Measurements from ENCODE around the gene CDH4.
A peak's percentile ranks its signal among the peaks of the same experiment; 100 is the strongest.

Gene CDH4

DNA sequence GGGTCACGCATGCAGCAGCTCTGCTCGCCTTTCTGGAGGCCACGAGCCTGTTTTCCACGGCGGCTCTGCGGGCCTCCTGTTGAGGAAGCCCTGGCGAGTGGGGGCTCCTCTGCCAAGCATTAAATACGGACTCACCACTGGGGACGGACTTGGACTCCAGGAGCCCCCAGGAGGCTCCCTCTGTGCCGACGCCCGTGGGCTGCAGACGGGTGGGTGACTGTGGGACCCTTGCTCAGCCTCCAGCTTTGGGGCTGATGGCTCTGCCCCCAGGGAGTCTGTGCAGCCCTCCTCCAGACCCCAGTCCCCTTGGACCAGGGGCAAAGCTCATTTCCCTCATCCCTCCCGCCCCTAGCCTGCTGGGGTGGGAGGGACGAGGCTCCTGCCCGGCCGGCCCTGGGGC lies 577.5 kb downstream of the CDH4 start:
- Histone ChIP-seq H3K4me3 (ENCODE audit: low read length in 2 of 2) (no peak overlapping the region), H2BK12ac (ENCODE audit: low read length) (no peak overlapping the region), H3K27ac (replicated peaks; ENCODE audit: low read length) (no peak overlapping the region), H3K27me3 (ENCODE audit: control insufficient read depth in 3 of 3, insufficient read depth in 3 of 3, low read depth in 1 of 3, low read length in 3 of 3) (no peaks in the 10 kb centered on the region), H2AK5ac (ENCODE audit: low read depth, low read length) (no peak overlapping the region), H2AFZ (ENCODE audit: low read length) (no peak overlapping the region), H2BK15ac (ENCODE audit: low read length) (peak overlapping the region; percentile 23), H2BK120ac (ENCODE audit: low read depth, low read length) (no peak overlapping the region), H3K36me3 (replicated peaks in 1 of 2; ENCODE audit: control insufficient read depth in 2 of 2, insufficient read depth in 2 of 2, low read length in 2 of 2) (no peaks in the 10 kb centered on the region), H3K9me3 (replicated peaks in 1 of 2; ENCODE audit: control insufficient read depth in 2 of 2, insufficient read depth in 1 of 2, low read depth in 1 of 2, low read length in 2 of 2) (peaks cover 6 to 10% of the 10 kb centered on the region in 2 donors), H3K18ac (ENCODE audit: low read length) (peak overlapping the region; percentile 58), H4K91ac (ENCODE audit: low read depth, low read length, poor library complexity) (no peak overlapping the region), H3K9ac (ENCODE audit: low read depth, low read length, poor library complexity) (no peak overlapping the region), H3K4ac (ENCODE audit: low read length) (no peak overlapping the region), H3K14ac (ENCODE audit: low read length) (no peak overlapping the region), H4K8ac (ENCODE audit: low read depth, low read length) (peak overlapping the region; percentile 73), H2BK5ac (ENCODE audit: low read length) (no peak overlapping the region), H3K79me1 (ENCODE audit: low read depth, low read length) (no peaks in the 10 kb centered on the region), H3K23ac (ENCODE audit: low read depth, low read length, poor library complexity) (no peak overlapping the region), H3K4me1 (ENCODE audit: control insufficient read depth in 2 of 2, insufficient read depth in 1 of 2, low read depth in 1 of 2, low read length in 2 of 2) (no peaks in the 10 kb centered on the region), H3K4me2 (ENCODE audit: insufficient read depth, low read length, poor library complexity, severe bottlenecking) (no peak overlapping the region)
- WGBS, 2 donors (ENCODE audit: extremely low coverage in 2 of 2, insufficient read length in 2 of 2, insufficient replicate concordance in 1 of 2), result no CpG with 5 or more reads among the region's 17 CpGs
- no peak for DNase-seq (ENCODE audit: low spot score)

DNA sequence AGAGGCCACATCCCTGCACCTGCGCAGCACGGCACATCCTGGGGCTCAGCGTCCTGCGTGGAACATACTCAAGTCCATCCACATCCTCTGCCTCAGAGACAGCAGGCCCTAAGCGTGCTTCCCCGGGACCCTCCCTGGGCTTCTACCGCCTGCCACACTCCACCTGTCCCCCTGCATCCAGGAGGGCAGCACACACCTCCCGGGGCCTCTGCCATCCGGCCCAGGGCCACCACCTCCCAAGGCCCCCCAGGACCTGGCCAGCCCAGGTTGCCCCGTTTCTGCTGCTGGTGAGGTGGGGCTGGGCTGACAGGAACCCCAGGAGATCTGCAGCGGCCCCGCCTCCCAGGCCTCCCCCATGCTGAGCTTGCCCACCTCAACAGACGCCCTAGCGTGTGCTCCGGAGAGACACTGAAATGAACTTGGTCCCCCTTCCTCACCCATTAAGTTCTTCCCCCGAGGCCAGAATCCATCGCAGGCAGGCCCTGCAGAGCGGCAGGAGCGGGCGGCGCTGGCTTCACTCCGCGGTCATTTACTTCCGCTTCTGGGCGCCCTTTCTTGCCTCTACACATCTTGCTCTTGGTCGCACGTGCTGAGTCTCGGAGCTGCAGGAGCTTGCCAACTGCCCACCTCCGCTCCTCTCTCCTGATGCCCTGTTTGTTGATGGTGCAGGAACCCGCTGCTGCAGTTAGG lies 578.3 kb downstream of the CDH4 start:
- Histone ChIP-seq H4K8ac (ENCODE audit: low read depth, low read length) (no peak overlapping the region), H3K18ac (ENCODE audit: low read length) (peak overlapping the region; percentile 38), H2BK15ac (ENCODE audit: low read length) (no peak overlapping the region), H3K4me1 (ENCODE audit: control insufficient read depth in 2 of 2, insufficient read depth in 1 of 2, low read depth in 1 of 2, low read length in 2 of 2) (no peaks in the 10 kb centered on the region), H2AFZ (ENCODE audit: low read length) (no peak overlapping the region), H2BK5ac (ENCODE audit: low read length) (no peak overlapping the region), H4K91ac (ENCODE audit: low read depth, low read length, poor library complexity) (no peak overlapping the region), H2BK12ac (ENCODE audit: low read length) (no peak overlapping the region), H3K9me3 (replicated peaks in 1 of 2; ENCODE audit: control insufficient read depth in 2 of 2, insufficient read depth in 1 of 2, low read depth in 1 of 2, low read length in 2 of 2) (peaks cover 6 to 10% of the 10 kb centered on the region in 2 donors), H3K79me1 (ENCODE audit: low read depth, low read length) (no peaks in the 10 kb centered on the region), H3K9ac (ENCODE audit: low read depth, low read length, poor library complexity) (peak overlapping the region; percentile 54), H3K4me2 (ENCODE audit: insufficient read depth, low read length, poor library complexity, severe bottlenecking) (no peak overlapping the region), H3K36me3 (replicated peaks in 1 of 2; ENCODE audit: control insufficient read depth in 2 of 2, insufficient read depth in 2 of 2, low read length in 2 of 2) (no peaks in the 10 kb centered on the region), H3K14ac (ENCODE audit: low read length) (no peak overlapping the region), H3K4me3 (ENCODE audit: low read length in 2 of 2) (no peak overlapping the region), H3K4ac (ENCODE audit: low read length) (no peak overlapping the region), H2AK5ac (ENCODE audit: low read depth, low read length) (peak overlapping the region; percentile 54), H3K27me3 (ENCODE audit: control insufficient read depth in 3 of 3, insufficient read depth in 3 of 3, low read depth in 1 of 3, low read length in 3 of 3) (no peaks in the 10 kb centered on the region), H3K23ac (ENCODE audit: low read depth, low read length, poor library complexity) (peak overlapping the region; percentile 14), H2BK120ac (ENCODE audit: low read depth, low read length) (no peak overlapping the region), H3K27ac (replicated peaks; ENCODE audit: low read length) (no peak overlapping the region)
- WGBS, 2 donors (ENCODE audit: extremely low coverage in 2 of 2, insufficient read length in 2 of 2, insufficient replicate concordance in 1 of 2), result no CpG with 5 or more reads among the region's 30 CpGs
- DNase-seq (ENCODE audit: low spot score), result no peak

- Histone ChIP-seq H3K4me3 (ENCODE audit: low read length in 2 of 2) (no peak overlapping the region), H3K4me2 (ENCODE audit: insufficient read depth, low read length, poor library complexity, severe bottlenecking) (no peak overlapping the region)
- no peak for DNase-seq (ENCODE audit: low spot score)
Observed at GRCh38 chr20:61830991-61831390, 578.9 kb downstream of the CDH4 start.

GRCh38 chr20:61832181-61832580 lies 580.1 kb downstream of the CDH4 start:
- no CpG with 5 or more reads among the region's 2 CpGs for WGBS, 2 donors (ENCODE audit: extremely low coverage in 2 of 2, insufficient read length in 2 of 2, insufficient replicate concordance in 1 of 2)
- Histone ChIP-seq H2AFZ (ENCODE audit: low read length) (no peak overlapping the region), H3K4me2 (ENCODE audit: insufficient read depth, low read length, poor library complexity, severe bottlenecking) (no peak overlapping the region), H2BK15ac (ENCODE audit: low read length) (no peak overlapping the region), H4K8ac (ENCODE audit: low read depth, low read length) (no peak overlapping the region), H3K9ac (ENCODE audit: low read depth, low read length, poor library complexity) (no peak overlapping the region), H2BK5ac (ENCODE audit: low read length) (no peak overlapping the region), H3K9me3 (replicated peaks in 1 of 2; ENCODE audit: control insufficient read depth in 2 of 2, insufficient read depth in 1 of 2, low read depth in 1 of 2, low read length in 2 of 2) (peaks cover 5 to 6% of the 10 kb centered on the region in 2 donors), H2BK12ac (ENCODE audit: low read length) (no peak overlapping the region), H3K4me1 (ENCODE audit: control insufficient read depth in 2 of 2, insufficient read depth in 1 of 2, low read depth in 1 of 2, low read length in 2 of 2) (peaks cover 0 to 2% of the 10 kb centered on the region in 2 donors), H3K23ac (ENCODE audit: low read depth, low read length, poor library complexity) (peak overlapping the region; percentile 3), H3K4me3 (ENCODE audit: low read length in 2 of 2) (peak overlapping the region in 1 of 2 donors; percentile 31), H3K27me3 (ENCODE audit: control insufficient read depth in 3 of 3, insufficient read depth in 3 of 3, low read depth in 1 of 3, low read length in 3 of 3) (no peaks in the 10 kb centered on the region), H2BK120ac (ENCODE audit: low read depth, low read length) (no peak overlapping the region), H3K79me1 (ENCODE audit: low read depth, low read length) (no peaks in the 10 kb centered on the region), H3K4ac (ENCODE audit: low read length) (no peak overlapping the region), H3K27ac (replicated peaks; ENCODE audit: low read length) (no peak overlapping the region), H3K14ac (ENCODE audit: low read length) (no peak overlapping the region), H4K91ac (ENCODE audit: low read depth, low read length, poor library complexity) (no peak overlapping the region), H2AK5ac (ENCODE audit: low read depth, low read length) (no peak overlapping the region), H3K36me3 (replicated peaks in 1 of 2; ENCODE audit: control insufficient read depth in 2 of 2, insufficient read depth in 2 of 2, low read length in 2 of 2) (no peaks in the 10 kb centered on the region), H3K18ac (ENCODE audit: low read length) (peak overlapping the region; percentile 35)
- no peak for DNase-seq (ENCODE audit: low spot score)

More at GRCh38 chr20:61830991-61831390, 578.9 kb downstream of the CDH4 start:
- H3K36me3 ChIP-seq (replicated peaks in 1 of 2; ENCODE audit: control insufficient read depth in 2 of 2, insufficient read depth in 2 of 2, low read length in 2 of 2), result no peaks in the 10 kb centered on the region
- no peak overlapping the region for H2BK5ac ChIP-seq (ENCODE audit: low read length)
- peaks cover 6 to 8% of the 10 kb centered on the region in 2 donors for H3K9me3 ChIP-seq (replicated peaks in 1 of 2; ENCODE audit: control insufficient read depth in 2 of 2, insufficient read depth in 1 of 2, low read depth in 1 of 2, low read length in 2 of 2)
- H3K23ac ChIP-seq (ENCODE audit: low read depth, low read length, poor library complexity), result no peak overlapping the region
- H2BK120ac ChIP-seq (ENCODE audit: low read depth, low read length), result no peak overlapping the region
- no peak overlapping the region for H2AFZ ChIP-seq (ENCODE audit: low read length)
- H3K4me1 ChIP-seq (ENCODE audit: control insufficient read depth in 2 of 2, insufficient read depth in 1 of 2, low read depth in 1 of 2, low read length in 2 of 2), result peaks cover 0 to 2% of the 10 kb centered on the region in 2 donors
- no peak overlapping the region for H3K14ac ChIP-seq (ENCODE audit: low read length)
- H4K91ac ChIP-seq (ENCODE audit: low read depth, low read length, poor library complexity), result no peak overlapping the region
- no peaks in the 10 kb centered on the region for H3K27me3 ChIP-seq (ENCODE audit: control insufficient read depth in 3 of 3, insufficient read depth in 3 of 3, low read depth in 1 of 3, low read length in 3 of 3)
- no peak overlapping the region for H3K27ac ChIP-seq (replicated peaks; ENCODE audit: low read length)
- no peak overlapping the region for H2AK5ac ChIP-seq (ENCODE audit: low read depth, low read length)
- H3K9ac ChIP-seq (ENCODE audit: low read depth, low read length, poor library complexity), result no peak overlapping the region
- no peaks in the 10 kb centered on the region for H3K79me1 ChIP-seq (ENCODE audit: low read depth, low read length)
- no peak overlapping the region for H3K18ac ChIP-seq (ENCODE audit: low read length)
- no peak overlapping the region for H3K4ac ChIP-seq (ENCODE audit: low read length)
- H4K8ac ChIP-seq (ENCODE audit: low read depth, low read length), result no peak overlapping the region
- no CpG with 5 or more reads among the region's 8 CpGs for WGBS, 2 donors (ENCODE audit: extremely low coverage in 2 of 2, insufficient read length in 2 of 2, insufficient replicate concordance in 1 of 2)
- no peak overlapping the region for H2BK12ac ChIP-seq (ENCODE audit: low read length)
- no peak overlapping the region for H2BK15ac ChIP-seq (ENCODE audit: low read length)
